NCI-H82 treated with DMSO at 0.1 percent for 48 hours (cell line): Measurements from ENCODE around the gene TMEM54.
"Not testable (repeated sequence)": the region's sequence is repeated elsewhere in the genome, so short reads cannot be mapped to it uniquely, and the experiment has no call there.

ENCODE experiments used
- DNase-seq: peaks from one replicate; lab custom pipeline; 2025; ENCODE audit not compliant: unreplicated experiment; lab: John Stamatoyannopoulos, UW

Gene TMEM54

GRCh38 chr1:32919811-32920733 is 18.9 kb upstream of the TMEM54 start:
- no peak for DNase-seq

- DNase-seq = no peak
These were observed 17.0 kb upstream of the TMEM54 start for GRCh38 chr1:32918179-32918578.

- DNase-seq = no peak
These were observed 16.3 kb upstream of the TMEM54 start for GRCh38 chr1:32917521-32917920.

- no peak for DNase-seq
These were observed 14.8 kb upstream of the TMEM54 start for GRCh38 chr1:32915766-32916706.

GRCh38 chr1:32910319-32910718 is 9.1 kb upstream of the TMEM54 start:
- DNase-seq = no peak

DNA sequence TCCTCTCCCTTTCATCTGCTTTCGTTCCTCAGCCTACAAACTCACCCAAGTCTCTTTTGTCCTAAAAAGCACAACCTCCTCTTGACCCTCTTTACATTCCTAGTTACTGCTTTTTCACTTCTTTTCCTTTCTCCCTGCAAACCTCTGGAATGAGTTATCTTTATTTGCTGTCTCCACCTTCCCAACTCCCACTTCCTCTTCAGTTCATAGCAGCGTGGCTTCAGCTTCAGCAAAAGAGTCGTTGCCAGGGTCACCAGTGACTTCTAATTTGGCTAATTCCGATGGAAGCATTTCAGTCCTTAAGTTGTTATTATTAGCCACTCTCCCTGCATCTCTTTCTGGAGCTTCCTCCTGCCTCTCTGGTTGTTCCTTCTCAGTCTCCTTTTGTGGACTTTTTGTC is 6.2 kb upstream of the TMEM54 start:
- DNase-seq = no peak

GRCh38 chr1:32906654-32907053 is 5.5 kb upstream of the TMEM54 start:
- no peak for DNase-seq

GRCh38 chr1:32905588-32905987 is 4.4 kb upstream of the TMEM54 start:
- DNase-seq = not testable (repeated sequence)

GRCh38 chr1:32904797-32905196 is 3.6 kb upstream of the TMEM54 start:
- DNase-seq = no peak

DNA sequence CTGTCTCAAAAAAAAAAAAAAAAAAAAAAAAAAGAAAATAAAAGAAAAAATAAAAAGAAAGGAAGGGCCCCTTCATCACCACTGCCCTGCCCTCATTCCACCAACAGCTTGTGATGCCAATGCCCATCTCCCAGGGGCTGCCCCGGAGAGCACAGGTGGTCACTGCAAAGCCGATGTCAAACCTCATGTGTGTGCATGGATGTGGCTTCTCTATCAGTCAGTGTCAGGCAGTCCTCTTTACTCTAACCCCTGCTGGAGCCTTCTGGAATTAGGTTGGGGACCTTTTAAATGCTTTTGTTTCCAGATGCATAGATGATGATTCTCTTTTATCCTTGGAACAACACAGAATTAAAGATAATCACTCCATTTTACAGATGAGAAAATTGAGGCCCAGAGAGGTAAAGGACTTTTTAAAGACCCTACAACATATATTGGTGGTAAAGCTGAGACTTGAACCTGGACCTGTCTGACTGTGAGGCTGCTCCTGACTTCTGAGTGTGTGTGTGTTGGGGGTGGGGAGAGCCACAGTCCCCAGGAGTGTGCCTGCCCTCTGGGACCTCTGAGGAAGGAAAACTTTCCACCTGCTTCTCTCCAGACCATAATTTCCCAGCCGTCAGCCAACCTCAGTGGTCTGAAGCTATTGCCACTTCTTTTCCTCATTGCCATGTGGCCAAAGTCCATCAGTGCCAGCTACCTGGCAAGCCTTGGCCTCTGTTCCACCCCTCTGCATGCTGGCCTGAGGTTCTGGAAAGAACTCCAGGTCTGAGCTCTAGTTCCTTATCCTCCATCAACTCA is 3.0 kb upstream of the TMEM54 start:
- no peak for DNase-seq

DNA sequence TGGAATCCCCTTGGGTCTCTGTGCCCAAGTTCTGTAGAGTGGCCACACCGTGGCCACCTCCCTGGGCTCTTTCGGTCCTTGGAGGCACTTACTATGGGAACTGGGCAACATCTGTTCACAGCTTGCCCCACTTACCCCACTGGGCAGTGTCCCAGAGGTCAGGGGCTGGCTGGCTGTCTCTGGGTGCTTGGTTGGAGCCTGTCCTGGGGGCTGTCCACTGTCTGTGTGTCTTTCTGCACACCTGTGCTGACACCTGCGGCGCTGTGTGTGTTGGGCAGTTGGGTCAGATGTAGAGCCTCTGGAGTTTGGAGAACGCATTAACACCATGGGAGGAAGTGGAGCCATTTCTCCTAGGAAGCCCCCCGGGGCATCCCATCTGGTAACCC is 1.3 kb upstream of the TMEM54 start:
- no peak for DNase-seq

DNA sequence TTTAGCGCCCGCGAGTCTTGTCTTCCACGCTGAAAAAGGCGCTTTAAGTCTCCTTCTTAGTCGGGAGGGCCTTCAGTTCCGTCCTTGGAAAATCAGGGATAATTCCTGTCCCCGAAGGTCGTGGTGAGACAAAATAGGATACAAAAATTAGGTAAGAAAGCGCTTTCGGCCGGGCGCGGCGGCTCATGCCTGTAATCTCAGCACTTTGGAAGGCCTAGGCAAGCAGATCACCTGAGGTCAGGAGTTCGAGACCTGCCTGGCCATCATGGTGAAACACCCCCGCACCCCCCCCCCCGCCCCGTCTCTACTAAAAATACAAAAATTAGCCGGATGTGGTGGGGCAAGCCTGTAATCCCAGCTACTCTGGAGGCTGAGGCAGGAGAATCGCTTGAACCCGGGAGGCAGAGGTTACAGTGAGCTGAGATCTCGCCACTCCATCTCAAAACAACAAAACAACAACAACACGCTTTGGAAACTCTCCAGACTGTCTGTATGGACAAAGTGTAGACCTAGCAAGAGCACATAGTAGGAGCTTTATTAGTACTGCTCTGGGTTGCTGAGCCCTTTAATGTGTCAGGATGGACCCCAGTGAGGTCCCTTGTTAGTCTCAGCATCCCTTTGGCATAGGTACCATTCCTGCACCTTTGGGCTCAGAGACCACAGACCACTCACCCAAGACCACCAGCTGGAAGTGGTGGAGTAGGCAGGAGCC is 790 bp upstream of the TMEM54 start:
- no peak for DNase-seq

DNA sequence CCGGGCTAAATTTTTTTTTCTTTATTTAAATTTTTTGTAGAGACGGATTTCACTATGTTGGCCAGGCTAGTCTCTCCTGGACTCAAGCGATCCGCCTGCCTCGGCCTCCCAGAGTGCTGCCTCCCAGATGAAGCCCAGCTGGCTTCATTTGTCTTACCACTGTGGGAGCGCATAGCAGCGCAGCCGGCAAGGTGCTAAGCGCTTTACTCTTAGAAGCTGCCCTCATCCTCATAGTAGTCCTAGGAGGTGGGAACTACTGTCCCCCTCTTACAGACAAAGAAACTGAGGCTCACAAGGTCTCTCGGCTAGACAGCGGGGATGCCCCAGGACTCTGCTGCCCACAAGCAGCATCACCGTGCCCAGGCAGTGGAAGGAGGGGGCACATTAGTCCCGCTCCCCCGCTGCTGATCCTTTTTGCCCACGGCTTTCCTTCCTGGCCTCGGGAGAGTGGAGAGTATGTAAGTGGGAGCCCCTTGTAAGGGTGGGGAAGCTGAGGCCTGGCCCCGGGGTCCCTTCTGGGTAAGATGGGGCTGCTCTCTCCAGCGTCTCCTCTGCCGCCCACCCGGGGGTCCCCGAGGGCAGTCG is 726 bp downstream of the TMEM54 start:
- no peak for DNase-seq

- no peak for DNase-seq
These were observed 1.4 kb downstream of the TMEM54 start for GRCh38 chr1:32899586-32900296.

DNA sequence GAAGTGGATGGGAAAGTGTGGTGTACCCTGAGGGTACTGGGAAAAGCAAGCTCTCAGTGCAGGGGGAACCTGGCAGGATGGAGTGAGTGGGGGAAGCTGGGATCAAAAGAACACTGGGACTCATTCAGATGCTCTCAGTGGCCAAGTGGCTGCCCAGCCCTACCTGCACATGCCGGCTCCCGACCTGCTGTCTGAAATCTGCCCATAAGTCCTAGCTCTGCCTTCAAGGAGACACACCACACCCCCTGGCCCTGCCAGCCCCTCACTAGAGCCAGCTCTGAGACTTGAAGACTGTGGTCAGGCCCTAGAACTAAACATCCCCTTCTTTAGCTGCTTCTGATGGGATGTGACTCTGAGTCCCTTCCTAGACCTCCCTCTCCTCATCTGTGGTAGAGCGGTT is 2.2 kb downstream of the TMEM54 start:
- DNase-seq = no peak

- no peak for DNase-seq
These were observed 3.1 kb downstream of the TMEM54 start for GRCh38 chr1:32898056-32898455.

GRCh38 chr1:32897082-32898049 is 3.8 kb downstream of the TMEM54 start:
- no peak for DNase-seq

DNA sequence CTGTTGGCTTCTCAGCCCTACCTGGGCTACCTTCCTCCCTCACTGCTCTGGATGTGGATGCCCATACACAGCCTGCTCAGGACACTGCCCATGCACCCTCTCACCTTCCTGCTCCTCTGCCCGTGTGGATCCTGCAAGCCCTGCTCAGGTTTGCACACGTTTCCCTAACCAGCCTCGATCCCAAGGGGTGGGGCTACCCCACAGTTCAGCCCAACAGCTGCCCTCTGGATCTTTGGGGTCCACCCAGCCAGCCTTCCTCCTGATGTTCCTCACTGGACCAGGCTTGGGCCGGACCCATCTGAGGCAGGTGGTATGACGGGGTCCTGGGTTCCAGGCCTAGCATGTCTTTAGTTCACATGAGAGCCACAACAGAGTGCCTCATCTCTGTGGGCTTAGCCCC is 4.7 kb downstream of the TMEM54 start:
- no peak for DNase-seq
